NCI-H2196 (cell line): ENCODE data around the gene PCSK9.
"Not testable (repeated sequence)": the region's sequence is repeated elsewhere in the genome, so short reads cannot be mapped to it uniquely, and the experiment has no call there.

Source experiments
- DNase-seq: peaks from one replicate; lab custom pipeline; 2025; ENCODE audit not compliant: unreplicated experiment; lab: John Stamatoyannopoulos, UW

Gene PCSK9

DNA sequence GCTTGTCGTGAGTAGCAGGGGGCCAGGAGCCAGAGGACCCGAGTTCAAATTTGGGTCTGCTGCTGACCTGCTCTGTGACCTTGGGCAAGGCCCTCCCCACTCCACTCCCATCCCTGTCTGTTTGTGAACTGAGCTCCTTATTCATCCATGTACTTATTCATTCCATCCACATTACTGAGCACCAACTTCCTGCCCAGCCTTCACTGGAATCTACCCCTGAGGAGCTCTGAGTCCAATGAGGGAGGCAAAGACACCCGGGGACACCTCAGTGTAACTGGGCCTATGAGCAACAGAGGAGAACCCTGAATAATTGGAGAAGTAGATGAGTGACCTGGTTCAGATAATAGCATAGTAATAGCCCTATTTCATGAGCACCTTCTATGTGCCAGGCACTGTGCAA, 31.7 kb upstream of the PCSK9 start:
- DNase-seq = no peak

DNA sequence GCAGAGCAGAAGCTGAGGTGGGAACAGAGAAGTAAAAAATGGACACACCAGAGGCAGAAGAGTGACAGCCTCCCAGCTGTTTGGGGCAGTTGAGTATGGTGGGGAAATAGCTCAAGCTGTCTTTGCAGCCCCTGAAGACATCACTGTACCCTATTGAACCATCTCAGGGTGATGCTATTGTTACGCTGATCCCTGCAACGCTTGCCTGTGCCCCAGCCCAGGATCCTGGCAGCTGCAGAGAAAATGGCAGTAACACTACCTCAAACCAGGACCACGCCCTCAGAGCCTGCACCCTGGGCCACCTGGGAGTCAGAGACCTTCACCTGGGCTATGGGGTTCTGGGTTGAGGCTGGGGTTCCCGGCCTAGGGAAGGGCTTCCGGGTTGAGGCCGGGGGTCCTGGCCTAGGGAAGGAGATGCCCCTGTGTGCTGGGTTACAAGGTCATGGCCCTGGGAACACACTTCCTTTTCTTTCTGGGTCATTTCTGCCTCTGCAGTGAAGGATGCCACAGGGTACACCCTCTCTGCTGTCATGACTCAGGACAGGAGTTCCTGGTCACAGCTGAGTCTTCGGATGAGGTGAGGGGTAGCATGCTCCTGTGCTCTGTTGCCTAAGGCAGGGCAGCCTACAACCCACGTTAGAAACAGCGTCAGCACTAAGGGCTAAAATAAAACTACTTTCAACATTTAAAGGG, 29.0 kb upstream of the PCSK9 start:
- no peak for DNase-seq

DNA sequence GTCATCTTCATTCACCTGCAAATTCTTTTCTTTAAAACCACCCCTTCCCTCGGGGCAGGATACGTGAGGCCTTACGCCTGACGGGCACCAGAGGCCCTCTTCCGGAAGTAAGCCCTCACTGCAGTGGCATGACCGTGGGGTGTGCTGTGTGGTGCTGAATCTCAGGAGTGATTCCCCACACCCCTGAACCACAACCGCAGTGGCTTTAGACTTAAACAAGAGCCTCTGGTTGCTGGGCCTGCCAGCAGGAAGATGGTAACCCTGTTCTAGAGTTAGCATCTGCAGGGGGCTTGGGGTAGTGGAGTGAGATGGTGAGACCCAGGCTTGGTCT, 28.5 kb upstream of the PCSK9 start:
- no peak for DNase-seq

DNA sequence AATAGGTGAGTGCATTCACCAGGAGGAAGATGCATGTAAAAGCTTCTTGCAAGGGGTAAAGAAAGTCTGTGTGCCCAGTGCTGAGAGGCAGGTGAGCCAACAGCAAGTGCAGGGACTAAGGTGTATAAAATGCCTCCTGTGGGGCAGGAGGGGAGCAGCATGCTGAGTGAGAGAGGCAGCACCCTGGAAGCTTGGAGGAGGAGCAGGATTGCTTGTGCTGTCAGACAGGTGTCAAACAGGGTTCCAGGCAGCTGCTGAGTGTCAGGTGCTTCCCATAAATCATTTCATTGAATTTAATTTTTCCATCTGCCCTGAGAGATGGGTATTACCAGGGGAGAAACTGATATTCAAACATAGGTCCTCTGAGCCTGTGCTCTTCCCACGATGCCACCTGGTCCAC, 26.7 kb upstream of the PCSK9 start:
- DNase-seq = peak; percentile 65

DNA sequence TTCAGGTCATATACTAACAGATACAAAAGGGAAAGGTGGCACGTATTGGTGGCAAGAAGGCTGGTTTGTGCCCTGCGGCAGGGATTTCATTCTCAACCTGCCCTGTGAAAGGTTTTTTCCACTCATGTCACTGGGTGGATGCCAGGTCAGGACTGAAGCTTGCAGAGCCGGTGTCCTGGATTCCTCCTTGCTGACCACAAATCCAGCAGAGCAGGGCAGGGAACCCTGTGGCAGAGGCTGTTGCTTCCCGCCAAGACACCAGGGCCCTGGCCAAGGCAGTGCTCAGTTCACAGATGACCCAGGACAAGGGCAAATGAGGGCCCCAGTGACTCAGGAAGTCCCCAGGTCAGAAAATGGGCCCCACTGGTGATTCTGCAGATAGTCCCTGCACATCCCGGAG, 24.2 kb upstream of the PCSK9 start:
- DNase-seq = no peak

DNA sequence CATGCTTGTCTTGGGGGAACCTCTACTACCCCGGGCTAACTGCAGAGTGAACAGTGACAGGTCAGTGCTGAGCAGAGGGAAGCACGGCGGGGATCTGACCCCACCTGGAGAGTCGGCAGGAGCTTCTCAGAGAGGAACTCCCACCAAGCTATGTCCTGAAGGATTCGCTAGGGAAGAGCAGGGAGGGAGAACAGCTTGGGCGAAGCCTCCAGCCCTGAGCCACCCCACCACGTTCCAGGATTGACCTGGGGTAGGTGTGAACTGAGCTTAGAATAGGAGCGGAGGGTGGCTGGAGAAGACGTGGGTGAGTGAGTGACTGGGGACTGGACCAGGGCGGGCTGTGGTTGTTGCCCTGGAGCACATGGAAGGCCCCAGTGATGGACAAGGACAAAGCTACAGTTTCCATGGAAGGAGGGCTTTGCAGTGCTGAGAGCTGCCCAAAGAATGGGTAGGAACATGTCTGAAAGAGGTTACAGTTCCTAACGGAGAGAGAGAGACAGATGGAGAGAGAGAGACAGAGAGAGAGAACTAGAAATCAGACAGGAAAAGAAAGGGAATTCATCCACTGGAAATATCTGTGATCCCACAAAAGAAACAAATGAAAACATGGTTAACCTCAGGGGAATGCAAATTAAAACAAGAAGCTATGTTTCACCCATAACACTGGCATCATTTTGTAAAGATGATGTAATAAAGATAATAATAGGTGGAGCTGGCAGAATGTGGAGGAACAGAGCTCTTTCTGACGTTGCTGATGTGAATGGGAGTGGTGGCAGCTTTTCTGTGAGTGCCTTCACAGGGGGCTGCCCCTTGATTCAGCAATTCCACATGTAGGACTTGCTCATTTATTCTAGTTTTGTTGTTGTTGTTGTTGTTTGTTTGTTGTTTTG, 23.4 kb upstream of the PCSK9 start:
- DNase-seq = no peak

DNA sequence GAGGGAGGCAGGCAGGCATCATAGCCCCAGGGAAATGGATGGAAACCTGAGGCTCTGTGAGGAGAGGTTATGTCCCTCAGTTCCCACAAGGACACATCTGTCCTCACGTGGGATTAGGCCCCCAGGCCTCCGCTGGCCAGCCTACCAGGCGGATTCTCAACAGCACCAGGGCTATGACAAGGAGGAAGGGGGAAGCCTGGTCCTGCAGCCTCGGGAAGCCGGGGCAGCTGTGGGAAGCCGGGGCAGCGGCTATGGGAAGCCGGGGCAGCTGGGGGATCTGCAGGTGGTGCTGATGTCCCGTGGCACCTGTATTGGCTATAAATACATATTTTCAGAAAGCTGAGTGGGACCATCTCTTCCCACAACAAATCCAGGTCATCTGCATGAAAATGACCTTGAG, 21.0 kb upstream of the PCSK9 start:
- no peak for DNase-seq

DNA sequence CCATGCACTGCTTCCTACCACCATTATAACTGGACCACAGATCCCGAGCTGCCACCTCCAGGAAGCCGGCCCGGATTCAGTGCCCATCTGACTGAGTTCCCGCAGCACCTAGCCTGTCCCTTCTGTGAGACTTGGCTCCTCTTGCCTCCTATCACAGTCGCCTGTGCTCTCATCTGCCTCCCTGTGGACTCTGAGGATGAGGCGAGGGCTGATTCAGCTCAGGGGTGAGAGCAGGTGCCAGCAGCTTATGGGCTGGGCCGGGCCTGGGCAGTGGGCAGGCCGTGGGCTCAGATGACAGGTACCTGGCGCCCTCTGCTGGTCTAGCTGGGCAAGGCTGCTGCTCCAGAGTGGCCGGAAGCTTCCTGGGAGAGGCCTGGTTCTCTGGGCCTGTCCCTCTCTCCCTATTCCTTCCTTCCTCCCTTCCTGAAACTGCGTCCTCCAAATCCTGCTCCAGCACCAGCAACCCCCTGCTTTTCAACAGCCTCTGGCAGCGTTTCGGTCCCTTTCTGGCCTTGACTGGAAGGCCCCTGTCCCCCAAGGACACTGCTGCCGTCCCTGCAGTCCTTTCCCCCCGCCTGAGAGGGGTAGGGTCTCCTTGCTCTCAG, 17.3 kb upstream of the PCSK9 start:
- DNase-seq = peak; percentile 93

DNA sequence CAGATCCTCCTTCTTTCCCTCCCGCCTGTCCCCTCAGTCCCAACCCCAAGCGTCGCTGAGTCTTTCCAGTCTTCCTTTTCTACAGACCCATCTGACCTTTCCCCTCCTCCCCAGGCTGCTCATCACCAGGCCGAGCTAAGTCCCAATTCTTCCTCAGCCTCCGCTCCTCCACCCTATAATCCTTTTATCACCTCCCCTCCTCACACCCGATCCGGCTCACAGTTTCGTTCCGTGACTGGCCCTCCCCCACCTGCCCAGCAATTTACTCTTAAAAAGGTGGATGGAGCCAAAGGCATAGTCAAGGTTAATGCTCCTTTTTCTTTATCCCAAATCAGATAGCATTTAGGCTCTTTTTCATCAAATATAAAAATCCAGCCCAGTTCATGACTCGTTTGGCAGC, 15.2 kb upstream of the PCSK9 start:
- not testable (repeated sequence) for DNase-seq

DNA sequence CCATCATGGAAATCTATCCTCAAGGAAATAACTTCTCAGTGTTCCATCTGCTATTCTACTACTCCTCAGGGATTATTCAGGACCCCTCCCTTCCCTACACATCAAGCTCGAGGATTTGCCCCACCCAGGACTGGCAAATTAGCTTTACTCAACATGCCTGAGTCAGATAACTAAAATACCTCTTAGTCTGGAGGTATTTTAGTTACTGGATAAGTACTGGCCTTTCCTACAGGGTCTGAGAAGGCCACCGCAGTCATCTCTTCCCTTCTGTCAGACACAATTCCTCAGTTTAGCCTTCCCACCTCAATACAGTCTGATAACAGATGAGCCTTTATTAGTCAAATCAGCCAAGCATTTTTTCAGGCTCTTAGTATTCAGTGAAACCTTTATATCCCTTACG, 12.7 kb upstream of the PCSK9 start:
- not testable (repeated sequence) for DNase-seq

DNA sequence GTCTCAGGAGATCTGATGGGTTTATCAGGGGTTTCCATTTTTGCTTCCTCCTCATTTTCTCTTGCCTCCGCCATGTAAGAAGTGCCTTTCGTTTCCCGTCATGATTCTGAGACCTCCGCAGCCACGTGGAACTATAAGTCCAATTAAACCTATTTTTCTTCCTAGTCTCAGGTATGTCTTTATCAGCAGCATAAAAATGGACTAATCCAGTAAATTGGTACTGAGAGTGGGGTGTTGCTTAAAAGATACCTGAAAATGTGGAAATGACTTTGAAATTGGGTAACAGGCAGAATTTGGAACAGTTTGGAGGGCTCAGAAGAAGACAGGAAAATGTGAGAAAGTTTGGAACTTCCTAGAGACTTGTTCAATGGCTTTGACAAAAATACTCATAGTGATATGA, 8.2 kb upstream of the PCSK9 start:
- not testable (repeated sequence) for DNase-seq

DNA sequence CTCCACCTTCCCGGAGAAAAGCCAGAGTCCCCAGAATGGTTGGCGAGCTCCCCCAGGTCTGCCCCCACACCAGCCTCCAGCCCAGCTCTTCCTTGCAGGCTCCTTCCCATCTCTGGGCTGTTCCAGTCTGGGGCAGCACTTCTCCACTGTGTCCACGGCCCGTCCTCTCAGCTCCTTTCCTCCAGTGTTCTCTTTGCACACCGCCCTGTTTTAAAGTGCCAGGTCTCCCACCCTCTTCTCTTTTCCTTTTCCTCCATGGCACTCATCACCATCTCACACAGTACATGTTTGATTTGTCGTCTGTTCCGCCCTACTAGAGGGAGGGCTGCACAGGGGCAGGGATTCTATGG, 6.1 kb upstream of the PCSK9 start:
- DNase-seq = no peak

DNA sequence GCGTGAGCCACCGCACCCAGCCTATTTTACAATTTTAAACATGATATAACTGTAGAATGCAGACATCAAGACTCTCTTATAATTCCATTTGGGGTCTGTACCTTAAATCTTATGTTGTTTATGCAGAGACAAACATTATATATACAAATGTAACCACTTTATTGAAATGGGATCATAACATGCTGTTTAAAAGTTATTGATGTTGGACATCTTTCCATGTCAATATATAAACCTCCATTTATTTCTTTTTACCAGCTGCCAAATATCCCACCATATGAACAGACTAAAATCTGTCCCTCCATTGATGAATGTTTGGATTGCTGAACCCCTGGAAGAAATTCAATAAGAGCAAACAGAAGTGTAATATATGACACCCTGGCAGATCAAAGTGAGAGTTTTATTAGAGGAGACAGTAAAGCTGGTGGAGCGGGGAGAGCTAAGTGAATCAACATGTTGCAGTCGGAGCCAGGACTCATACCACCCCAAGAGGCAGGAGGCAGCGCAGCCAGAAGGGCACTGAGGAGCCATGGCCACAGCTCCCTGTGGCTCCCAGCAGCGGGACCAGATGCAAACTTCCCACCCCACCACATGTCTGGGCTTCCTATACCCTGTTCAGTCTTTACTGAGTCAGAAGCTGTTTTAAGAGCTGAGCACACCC, 4.7 kb upstream of the PCSK9 start:
- no peak for DNase-seq

DNA sequence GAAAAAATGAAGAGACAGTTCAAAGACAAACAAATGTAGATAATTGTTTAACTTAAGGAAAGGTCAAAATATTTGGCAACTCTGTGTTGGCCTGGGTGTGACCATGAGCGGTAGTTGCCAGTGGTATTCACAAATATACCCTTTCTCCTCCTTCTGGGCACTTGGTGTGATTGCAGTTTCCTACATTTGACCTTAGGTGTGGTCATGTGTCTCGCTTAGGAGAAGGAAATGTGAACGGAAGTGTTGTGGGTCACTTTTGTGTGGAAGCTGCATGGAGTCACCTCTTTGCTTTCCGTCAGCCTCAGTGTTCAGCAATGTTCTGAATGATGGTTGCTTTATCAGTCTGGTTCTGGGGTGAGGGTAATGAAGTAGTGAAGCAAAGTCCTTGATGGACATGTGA, 3.4 kb upstream of the PCSK9 start:
- no peak for DNase-seq

DNA sequence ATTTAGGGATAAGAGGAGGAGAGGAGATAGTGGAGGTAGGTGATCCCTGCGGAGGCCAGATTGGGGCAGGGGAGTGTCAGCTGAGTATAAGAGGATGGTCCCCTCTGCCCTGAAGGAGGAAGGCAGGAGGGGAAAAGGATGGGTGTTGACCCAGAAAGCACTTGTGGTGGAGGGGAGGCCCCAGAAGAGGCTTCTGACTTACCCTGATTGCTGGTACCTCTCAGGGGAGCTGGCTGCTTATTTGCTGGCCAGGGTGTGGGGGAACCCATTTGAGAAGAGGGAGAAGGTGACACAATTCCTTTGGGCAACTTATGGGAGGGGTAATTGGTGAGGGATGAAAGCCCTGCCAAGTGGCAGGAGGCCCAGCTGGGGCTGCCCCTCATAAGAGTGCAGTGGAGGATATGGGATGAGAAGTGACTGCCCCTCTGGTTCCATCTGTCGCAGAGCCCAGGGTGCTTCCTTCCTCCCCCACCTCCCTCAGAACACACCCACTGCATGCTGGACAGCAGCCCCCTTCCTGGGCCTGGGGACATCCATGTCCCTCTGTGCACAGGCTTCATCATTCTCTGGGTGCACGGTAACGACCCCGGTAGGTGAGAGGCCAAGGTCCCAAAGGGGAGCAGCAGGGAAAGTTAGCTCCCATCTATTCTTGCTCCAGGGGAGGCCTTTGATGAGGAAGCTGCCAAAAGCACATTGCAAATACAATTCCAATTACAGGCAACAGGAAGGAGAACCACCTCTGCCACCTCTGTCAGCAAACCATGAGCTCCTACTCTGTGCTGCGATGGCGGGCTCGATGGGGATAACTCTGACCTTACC, 1.4 kb upstream of the PCSK9 start:
- DNase-seq = no peak

DNA sequence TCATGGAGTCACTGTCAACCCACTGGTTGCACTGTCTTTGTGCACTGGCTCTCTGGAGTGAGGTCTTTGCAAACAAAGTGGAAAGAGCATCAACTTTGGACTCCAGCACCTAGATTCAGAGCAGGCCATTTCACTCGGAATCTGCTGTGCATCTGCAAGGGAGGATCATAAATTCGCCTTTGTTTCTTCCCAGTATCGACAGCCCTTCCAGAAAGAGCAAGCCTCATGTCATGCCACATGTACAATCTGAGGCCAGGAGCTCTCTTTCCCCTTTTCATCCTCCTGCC, 853 bp upstream of the PCSK9 start:
- DNase-seq = no peak

DNA sequence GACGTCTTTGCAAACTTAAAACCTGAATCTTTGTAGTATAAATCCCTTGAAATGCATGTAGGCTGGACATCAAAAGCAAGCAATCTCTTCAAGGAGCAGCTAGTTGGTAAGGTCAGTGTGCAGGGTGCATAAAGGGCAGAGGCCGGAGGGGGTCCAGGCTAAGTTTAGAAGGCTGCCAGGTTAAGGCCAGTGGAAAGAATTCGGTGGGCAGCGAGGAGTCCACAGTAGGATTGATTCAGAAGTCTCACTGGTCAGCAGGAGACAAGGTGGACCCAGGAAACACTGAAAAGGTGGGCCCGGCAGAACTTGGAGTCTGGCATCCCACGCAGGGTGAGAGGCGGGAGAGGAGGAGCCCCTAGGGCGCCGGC, 390 bp upstream of the PCSK9 start:
- no peak for DNase-seq

DNA sequence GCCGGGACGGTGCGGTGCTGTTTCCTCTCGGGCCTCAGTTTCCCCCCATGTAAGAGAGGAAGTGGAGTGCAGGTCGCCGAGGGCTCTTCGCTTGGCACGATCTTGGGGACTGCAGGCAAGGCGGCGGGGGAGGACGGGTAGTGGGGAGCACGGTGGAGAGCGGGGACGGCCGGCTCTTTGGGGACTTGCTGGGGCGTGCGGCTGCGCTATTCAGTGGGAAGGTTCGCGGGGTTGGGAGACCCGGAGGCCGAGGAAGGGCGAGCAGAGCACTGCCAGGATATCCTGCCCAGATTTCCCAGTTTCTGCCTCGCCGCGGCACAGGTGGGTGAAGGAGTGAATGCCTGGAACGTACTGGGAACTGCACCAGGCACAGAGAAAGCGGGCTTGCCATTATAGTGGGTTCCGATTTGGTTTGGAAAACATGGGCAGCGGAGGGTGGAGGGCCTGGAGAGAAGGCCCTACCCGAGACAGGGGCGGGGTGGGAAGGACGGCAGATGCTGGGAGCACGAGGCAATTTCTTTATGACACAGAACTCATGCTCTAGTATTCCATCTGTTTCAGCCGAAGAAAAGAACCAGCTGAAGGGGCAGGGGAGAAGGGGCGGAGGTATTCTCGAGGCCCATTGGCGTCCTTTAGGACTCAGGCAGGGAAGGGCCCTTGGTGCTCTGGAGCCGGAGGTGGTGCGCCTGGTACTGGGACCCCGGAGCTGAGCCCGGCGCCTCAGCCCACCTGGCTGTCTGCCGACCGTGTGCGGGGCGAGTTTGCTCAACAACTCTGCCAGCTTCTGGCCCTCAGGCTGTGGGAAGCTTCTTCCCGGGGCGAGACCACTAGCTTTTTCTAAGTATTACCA, 960 bp downstream of the PCSK9 start:
- no peak for DNase-seq

DNA sequence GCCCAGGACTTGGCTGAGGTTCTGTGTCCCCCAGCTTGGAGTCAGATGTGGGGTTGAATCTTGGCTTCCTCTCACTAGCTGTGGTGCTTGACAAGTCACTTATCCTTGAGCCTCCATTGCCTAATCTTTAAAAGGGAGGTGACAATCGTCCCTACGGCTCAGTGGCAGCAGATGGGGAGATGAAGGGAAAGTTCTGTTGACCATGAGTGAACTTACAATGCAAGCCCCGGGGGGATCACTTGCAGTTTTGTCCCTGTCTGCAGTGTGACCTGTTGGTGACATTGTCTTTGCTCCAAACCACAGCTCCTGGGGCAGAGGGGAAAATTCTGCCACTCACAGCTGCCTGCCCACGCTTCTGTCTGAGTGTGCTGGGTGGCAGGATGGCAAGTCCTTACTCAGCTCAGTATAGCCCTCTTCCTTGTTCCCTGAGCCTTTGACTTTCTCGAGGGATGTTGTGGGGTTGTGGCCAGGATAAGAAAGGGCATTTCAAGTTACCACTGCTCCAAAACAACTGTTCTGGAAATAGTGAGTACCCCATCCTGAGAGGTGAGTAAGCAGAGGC, 1.7 kb downstream of the PCSK9 start:
- DNase-seq = no peak

DNA sequence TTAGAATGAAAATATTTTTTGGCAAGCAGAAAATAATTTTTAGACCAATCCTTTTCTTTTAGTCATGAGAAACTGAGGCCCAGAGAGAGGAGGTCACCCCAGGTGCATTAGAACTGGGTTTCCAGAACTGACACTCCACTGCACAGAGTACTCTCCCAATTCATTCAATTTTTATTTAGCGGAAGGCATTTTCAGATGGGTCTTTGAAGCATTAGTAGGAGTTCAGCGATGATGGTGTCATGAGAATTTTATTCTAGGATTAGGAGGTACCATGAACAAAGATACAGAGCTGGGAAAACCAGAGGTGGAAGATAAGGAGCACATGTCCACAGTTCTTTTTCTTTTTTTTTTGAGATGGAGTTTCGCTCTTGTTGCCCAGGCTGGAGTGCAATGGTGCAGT, 2.3 kb downstream of the PCSK9 start:
- no peak for DNase-seq
